ENCODE results near the gene MAN1C1. TPM values are rescaled to one million over a fixed set of nuclear protein-coding genes. Genes with fewer than 3 reads are reported as not detected.

The MAN1C1 gene
- total RNA-seq, 2 donors from 2014 or later = 1.7 to 6.0 TPM

DNA sequence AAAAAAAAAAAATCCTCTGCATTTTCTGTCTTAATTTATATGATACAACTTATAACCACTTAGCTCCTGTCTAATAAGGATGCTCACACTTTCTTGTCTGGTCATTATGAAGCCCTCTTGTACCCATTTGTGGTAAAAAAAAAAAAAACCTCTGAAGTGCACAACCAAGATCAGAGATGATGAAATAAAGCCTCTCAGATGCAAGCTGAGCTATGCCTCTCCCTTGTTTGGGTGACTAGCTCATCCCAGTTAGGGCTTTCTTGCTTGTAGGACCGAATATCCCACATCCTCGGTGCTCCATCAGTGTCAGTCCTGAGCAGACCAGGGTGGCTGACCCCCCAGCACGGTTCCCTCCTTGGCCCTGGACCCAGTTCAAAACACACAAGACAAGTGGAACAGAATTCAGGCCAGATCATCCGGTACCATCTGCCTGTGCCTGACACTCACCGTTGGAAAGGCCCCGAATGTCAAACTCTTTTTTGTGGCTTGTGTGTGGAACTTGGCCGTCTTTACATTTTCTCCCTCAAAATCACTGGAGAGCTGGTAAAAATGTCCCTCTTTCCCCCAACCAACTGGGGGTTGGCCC, 177.1 kb downstream of the MAN1C1 start:
- DNase-seq (no peak), ATAC-seq (no peak)
- intact Hi-C loops (cut with DNase I, micrococcal nuclease) = no loop called here

GRCh38 chr1:25794325-25794724, 177.7 kb downstream of the MAN1C1 start:
- intact Hi-C loops (cut with DNase I, micrococcal nuclease) = no loop called here
- ATAC-seq (no peak), DNase-seq (no peak)

GRCh38 chr1:25795211-25795610, 178.6 kb downstream of the MAN1C1 start:
- intact Hi-C loops (cut with DNase I, micrococcal nuclease) = loop anchor here (5.0 kb wide), 2 partner anchors 183 to 188 kb away; no protein-coding TSS in a partner anchor
- no peak for ATAC-seq

GRCh38 chr1:25795946-25796810, 179.6 kb downstream of the MAN1C1 start:
- DNase-seq = no peak
- peak; percentile 45 for ATAC-seq
- intact Hi-C loops (cut with DNase I, micrococcal nuclease) = loop anchor here (5.0 kb wide), 2 partner anchors 184 to 189 kb away; no protein-coding TSS in a partner anchor

More at GRCh38 chr1:25795211-25795610, 178.6 kb downstream of the MAN1C1 start:
- DNase-seq = no peak

DNA sequence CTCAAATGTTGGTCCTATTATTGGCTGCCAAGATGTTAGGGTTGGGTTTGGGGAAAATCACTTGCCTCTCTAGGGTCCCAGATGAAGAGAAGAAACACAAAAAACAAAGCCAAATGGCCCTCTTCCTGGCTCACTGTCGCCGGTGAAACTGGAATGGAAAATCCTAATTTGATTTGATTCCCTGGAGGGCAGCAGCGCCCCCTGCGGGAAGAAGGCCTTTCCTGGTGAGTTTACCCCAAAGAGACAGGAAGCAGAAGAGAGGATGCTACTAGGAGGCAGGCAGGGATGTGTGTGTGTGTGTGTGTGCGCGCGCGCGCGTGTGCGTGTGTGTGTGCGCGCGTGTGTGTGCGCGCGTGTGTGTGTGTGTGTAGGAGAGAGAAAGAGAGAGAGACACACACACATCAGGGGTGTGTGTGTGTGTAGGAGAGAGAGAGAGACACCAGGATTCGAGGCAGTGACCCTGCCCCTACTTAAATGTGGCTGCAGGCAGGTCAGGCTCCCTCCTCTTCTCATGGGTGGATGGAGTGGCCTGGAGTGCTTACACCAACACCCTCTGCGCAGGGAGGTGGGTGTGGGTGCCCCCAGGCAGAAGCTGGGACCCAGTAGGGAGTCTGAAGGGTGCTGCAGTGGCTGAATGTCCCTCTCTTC, 180.3 kb downstream of the MAN1C1 start:
- DNase-seq (peak; percentile 74 to 95), ATAC-seq (peak; percentile 60)
- intact Hi-C loops (cut with DNase I, micrococcal nuclease) = loop anchor here (5.0 kb wide), 2 partner anchors 185 to 190 kb away; no protein-coding TSS in a partner anchor

DNA sequence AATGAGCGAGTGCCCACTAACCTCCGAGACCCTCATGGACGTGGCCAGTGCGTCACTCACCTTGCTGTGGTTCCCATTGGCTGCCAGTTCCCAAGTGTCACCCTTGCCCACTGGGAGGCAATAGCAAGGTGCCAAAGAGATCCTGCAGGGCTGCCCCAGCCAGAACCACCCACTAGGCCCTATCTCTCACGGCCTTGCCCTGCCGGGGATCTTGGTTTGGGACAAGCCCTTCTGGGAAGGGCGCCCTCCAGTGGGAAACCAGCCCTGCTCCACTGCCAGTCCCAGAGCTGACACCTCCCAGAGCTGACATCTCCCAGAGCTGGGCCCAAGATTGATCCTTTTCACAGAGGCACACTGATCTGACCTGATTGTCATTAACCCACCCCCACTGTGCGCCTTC, 181.3 kb downstream of the MAN1C1 start:
- intact Hi-C loops (cut with DNase I, micrococcal nuclease) = loop anchor here (5.0 kb wide), 2 partner anchors 186 to 191 kb away; no protein-coding TSS in a partner anchor
- peak; percentile 33 for ATAC-seq
- DNase-seq = peak in 1 of 2 donors; percentile 49

DNA sequence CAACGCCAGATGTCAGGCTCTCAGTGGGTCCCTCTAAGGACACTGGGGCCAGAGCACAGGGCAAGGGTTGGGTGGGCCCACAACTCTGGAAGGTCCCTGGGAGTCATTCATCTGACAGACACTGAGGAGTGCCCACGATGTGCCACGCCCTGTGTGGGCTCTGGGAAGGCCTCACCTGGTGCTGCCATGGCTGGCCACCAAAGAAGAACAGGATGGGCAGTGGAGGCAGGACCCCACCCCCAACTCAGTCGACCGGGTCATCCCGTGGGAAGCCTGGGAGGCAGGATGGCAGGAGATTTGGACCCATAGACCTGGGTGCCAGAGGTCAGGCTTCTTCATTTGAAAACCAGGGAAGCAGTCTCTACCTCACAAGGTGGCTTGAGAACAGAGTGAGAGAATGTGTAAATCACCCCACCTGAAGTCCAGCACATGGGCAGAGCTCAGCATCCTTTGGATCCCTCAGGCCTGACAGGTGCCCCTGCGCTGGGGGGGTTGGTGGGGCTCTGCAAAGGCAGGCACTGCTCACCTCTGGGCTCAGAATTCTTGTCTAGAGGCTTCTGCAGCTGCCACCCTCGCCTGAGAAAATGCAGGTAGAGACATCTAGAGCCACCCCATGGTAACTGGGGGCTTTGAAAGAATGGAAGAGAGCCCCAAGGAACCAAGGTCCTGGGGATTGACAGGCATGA, 182.2 kb downstream of the MAN1C1 start:
- ATAC-seq (no peak), DNase-seq (no peak)
- intact Hi-C loops (cut with DNase I, micrococcal nuclease) = loop anchor here (5.0 kb wide), 2 partner anchors 187 to 192 kb away; no protein-coding TSS in a partner anchor

- intact Hi-C loops (cut with DNase I, micrococcal nuclease) = loop anchor here (5.0 kb wide), 2 partner anchors 187 to 192 kb away; no protein-coding TSS in a partner anchor
- ATAC-seq (no peak), DNase-seq (no peak)
Observed at GRCh38 chr1:25799352-25799934, 182.9 kb downstream of the MAN1C1 start.

DNA sequence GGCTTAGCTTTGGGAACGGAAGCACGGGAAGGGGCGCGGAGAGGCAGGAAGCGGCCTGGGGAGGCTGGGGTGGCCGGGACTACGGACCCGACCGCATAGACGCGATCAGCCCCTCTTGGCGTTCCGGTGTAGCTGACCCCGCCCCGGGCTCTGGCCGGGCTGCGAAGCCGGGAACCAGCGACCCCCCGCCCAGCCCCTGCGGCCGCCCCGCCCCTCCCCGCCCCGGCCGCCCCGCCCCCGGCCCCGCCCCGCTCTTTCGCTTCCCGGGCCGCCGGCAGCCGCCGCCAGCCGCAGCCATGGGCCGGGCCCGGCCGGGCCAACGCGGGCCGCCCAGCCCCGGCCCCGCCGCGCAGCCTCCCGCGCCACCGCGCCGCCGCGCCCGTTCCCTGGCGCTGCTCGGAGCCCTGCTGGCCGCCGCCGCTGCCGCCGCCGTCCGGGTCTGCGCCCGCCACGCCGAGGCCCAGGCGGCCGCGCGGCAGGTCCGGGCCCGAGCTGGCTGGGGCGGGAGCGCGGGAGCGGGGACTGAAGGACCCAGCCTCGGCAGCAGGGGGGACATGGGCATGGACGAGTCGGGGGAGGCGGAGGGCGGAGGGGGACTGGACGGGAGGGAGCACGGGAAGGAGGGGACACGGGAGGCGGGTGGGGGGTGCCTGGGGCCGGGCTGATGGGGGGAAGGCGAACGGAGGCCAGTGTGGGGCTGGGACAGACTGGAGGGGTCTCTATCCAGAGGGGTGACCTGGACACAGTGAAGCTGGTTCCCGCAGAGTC, 183.5 kb downstream of the MAN1C1 start, which contains the start of gene SELENON:
SELENON (plus strand) TSS at position 259 of the 768 bp plus-strand sequence; CDS start at position 297, 38 bp downstream.
- DNase-seq = peak in 1 of 2 donors; percentile 66
- peak; percentile 69 for ATAC-seq
- intact Hi-C loops (cut with DNase I, micrococcal nuclease) = loop anchor here (5.0 kb wide), 2 partner anchors 188 to 193 kb away; no protein-coding TSS in a partner anchor

DNA sequence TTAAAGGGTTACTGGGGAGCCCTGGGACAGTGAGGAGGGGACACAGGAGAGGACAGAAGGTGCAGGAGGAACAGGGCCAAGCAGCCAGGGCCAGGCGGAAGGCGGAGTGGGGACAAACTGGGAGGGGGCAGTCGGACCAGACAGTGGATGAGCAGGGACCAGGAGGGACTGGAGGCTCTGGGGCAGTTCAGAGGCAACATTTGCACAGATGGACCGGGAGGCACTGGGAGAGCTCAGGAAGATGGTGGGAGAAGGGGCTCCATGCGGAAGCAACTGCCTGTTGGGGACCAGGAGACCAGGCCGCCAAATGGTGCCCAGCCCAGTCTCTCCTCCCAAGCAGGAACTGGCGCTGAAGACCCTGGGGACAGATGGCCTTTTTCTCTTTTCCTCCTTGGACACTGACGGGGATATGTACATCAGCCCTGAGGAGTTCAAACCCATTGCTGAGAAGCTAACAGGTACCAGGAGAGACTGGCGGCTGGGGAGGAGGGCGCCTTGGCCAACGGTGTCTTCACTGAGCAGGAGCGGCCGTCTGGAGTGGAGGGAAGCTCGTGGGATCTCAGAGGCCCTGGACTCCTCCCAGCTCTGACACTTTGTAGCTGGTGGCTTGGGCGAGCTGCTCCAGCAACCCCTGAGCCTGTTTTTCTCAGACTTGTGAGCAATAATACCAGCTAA, 184.2 kb downstream of the MAN1C1 start:
- ATAC-seq (peak; percentile 13), DNase-seq (no peak)
- intact Hi-C loops (cut with DNase I, micrococcal nuclease) = no loop called here

- DNase-seq = no peak
- ATAC-seq = no peak
- intact Hi-C loops (cut with DNase I, micrococcal nuclease) = no loop called here
Observed at GRCh38 chr1:25802915-25803314, 186.3 kb downstream of the MAN1C1 start.

- DNase-seq = no peak
- intact Hi-C loops (cut with DNase I, micrococcal nuclease) = no loop called here
- ATAC-seq = no peak
Observed at GRCh38 chr1:25803368-25803767, 186.8 kb downstream of the MAN1C1 start.

GRCh38 chr1:25804244-25804963, 187.8 kb downstream of the MAN1C1 start:
- DNase-seq = no peak
- intact Hi-C loops (cut with DNase I, micrococcal nuclease) = no loop called here
- no peak for ATAC-seq

DNA sequence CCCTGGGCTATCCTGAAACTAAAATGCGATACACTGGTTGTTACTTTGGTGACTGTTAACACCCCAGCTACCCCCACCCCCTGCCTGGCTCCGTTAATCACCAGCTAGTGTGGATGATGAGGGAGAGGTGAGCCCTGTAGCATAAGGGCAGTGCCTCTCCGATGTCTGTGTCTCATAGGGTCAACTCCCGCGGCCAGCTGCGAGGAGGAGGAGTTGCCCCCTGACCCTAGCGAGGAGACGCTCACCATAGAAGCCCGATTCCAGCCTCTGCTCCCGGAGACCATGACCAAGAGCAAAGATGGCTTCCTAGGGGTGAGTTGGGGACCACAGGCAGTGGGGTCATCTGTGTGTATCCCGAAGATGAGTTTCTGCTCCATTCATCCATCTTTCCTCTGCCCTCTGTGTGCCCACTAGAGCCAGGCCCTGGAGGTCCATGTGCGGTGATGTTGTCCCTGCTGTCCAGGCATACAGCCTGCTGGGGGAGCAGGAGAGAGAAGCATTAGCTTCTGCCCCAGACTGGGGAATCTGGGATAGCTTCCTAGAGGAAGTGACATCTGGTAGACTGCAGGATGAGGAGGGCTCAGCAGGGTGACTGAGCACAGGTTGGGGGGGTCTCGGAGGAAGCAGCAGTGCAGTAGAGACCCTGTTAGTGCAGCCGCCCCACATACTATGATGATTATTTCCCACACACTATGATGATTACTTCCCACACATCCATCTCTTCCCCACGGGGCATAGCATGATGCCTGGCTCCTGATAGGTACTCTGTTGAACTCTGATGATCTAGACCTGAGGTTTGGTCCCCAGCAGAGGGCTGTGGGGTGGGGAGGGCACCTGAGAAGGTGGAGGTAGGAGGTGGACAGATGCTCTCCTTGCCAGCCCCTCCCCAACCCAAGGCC, 188.6 kb downstream of the MAN1C1 start:
- intact Hi-C loops (cut with DNase I, micrococcal nuclease) = no loop called here
- DNase-seq (no peak), ATAC-seq (no peak)

GRCh38 chr1:25805863-25806225, 189.3 kb downstream of the MAN1C1 start:
- intact Hi-C loops (cut with DNase I, micrococcal nuclease) = no loop called here
- DNase-seq (no peak), ATAC-seq (no peak)

Data from left colon (tissue), 2 donors.